HG02642 (cell line): ENCODE data around the gene RPS15A.
A peak's percentile ranks its signal among the peaks of the same experiment; 100 is the strongest.
"Not testable (repeated sequence)": the region's sequence is repeated elsewhere in the genome, so short reads cannot be mapped to it uniquely, and the experiment has no call there.

Experiments used
- ATAC-seq: cut with Tn5 transposase; IDR thresholded peaks from one replicate; pipeline ENCODE4 v1.9.1; 2021; ENCODE audit warnings: mild to moderate bottlenecking; ENCODE audit not compliant: unreplicated experiment, poor library complexity

Gene RPS15A

DNA sequence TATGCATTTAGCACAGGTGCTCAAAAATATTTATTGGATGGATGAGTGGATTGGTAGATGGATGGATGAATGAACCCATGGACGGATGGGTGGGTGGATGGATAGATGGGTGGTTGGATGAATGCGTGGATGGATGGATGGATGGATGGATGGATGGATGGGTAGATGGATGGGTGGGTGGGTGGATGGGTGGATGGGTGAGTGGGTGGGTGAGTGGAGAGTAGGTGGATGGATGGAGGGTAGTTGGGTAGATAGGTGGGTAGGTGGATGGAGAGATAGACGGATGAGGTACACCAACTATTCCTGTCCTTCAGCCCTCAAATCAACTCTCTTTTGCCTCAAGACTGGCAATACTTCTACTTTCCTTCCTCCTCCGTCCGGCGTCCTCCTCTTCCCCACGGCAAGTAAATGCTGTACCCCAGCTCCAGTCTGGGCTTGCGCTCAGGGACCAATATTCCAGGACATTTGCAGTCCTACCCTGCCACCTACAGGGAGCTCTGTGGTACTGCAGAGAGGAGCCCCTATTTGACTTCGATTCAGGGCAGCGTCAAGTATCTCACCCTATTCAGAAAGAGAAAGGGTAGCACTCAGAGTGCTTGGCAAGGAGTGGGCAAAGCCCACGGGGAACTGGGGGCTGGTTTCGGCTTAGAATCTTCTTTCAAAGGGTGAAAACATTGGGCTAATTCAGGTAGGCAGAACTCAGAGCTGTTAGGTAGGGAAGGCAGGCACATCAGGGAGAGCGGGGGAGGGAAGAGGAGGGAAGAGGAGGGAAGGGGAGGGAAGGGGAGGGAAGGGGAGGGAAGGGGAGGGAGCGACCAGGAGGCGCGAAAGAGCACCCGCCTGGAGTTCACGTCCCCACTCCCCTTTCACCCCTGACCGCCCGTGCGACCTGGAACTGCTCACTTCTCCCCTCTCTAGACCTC is 30.3 kb downstream of the RPS15A start:
- peak; percentile 60 for ATAC-seq

GRCh38 chr16:18757960-18758660 is 32.0 kb downstream of the RPS15A start:
- peak; percentile 38 for ATAC-seq

DNA sequence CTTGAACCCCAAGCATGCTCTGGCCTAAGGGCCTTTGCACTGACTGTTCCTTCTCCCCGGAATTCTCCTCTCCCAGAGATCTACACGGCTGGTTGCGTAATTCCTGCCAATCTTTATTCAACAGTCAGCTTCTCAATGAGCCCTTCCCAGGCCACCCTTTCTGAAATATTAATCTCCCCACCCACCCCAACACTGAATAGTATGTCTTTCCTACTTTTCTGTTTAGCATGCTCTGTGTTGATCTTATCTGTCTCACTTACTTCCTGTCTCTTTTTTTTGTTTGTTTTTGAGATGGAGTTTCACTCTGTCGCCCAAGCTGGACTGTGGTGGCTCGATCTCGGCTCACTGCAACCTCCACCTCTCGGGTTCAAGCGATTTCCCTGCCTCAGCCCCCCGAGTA is 33.5 kb downstream of the RPS15A start:
- ATAC-seq: not testable (repeated sequence)

DNA sequence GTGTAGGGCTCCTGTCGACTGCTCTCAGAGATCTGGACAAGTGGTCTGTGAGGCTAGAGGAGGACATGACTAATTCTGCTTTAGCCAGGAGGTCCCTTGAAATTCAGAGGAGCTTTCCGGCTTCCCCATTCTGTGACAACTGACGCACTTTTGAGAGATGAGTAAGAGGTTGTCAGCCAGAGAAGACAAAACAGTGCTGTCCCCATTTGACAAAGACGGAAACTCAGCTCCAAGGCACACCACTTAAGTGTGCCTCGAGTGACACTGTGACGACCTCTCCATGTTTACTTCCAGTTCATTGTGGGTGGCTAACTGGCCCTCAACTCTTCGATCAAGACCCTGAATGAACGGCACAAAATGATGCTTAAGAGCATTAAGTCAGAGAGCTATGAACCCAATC is 47.3 kb downstream of the RPS15A start:
- not testable (repeated sequence) for ATAC-seq

GRCh38 chr16:18740027-18740426 is 50.1 kb downstream of the RPS15A start:
- ATAC-seq: not testable (repeated sequence)

DNA sequence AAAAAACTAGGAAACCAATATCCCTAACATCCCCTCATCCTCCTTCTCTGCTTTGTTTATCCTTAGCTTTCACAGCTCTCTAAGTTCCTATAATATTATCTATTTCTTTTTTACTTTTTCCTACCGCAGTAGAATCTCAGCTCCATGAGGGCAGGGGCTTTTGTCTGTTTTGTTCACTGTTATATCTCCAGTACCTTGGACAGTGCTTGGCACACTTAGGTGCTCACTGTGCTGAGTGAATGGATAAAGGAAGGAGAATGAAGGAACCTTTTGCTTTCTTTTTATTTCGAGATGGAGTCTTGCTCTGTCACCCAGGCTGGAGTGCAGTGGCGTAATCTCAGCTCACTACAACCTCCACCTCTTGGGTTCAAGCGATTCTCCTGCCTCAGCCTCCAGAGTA is 51.4 kb downstream of the RPS15A start:
- not testable (repeated sequence) for ATAC-seq

DNA sequence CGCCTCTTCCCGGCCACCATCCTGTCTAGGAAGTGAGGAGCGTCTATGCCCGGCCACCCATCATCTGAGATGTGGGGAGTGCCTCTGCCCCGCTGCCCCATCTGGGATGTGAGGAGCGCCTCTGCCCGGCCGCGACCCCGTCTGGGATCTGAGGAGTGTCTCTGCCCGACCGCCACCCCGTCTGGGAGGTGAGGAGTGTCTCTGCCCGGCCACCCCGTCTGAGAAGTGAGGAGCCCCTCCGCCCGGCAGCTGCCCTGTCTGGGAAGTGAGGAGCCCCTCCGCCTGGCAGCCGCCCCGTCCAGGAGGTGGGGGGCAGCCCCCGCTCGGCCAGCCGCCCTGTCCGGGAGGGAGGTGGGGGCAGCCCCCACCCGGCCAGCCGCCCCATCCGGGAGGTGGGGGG is 55.9 kb downstream of the RPS15A start:
- ATAC-seq: not testable (repeated sequence)
